GM19372 (cell line): ENCODE measurements around the gene GPX2.
A peak's percentile ranks its signal among the peaks of the same experiment; 100 is the strongest.
"Not testable (repeated sequence)": the region's sequence is repeated elsewhere in the genome, so short reads cannot be mapped to it uniquely, and the experiment has no call there.

Source experiments
- ATAC-seq: cut with Tn5 transposase; IDR thresholded peaks from one replicate; pipeline ENCODE4 v1.9.1; 2021; ENCODE audit warnings: mild to moderate bottlenecking, low read depth, moderate library complexity; ENCODE audit not compliant: unreplicated experiment

The GPX2 gene

DNA sequence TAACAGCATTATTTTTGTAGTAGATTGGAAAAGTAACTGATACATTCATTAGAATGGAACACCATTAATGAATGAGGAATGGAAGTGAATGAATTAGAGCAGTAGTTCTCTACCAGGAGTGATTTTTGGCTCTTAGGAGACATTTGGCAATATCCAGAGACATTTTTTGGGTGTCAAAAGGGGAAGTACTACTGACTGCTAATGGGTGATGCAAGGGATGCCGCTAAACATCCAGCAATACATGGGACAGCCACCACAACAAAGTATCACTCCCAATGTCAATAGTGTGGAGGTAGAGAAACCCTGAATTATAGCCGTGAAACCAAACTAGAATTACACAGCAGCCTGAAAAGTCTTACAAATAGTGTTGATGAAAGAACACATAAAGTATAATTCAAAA, 26.7 kb downstream of the GPX2 start:
- ATAC-seq, result no peak

DNA sequence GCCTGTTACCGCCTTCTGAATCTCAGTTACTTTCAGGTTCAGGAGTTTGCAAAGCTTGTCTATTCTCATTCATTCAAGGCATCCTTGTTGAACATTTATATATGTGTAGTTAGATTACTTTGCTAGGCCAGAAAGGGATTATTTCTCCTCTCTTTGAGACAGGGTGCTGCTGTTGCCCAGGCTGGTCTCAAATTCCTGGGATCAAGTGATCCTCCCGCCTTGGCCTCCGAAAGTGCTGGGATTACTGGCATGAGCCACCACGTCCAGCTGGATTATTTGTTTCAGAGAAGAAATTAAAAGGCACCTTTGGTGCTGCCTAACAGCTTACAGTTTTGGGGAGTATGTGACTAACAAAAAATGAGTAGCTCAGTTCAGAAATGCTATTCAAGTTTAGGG, 27.5 kb downstream of the GPX2 start:
- ATAC-seq, result no peak

DNA sequence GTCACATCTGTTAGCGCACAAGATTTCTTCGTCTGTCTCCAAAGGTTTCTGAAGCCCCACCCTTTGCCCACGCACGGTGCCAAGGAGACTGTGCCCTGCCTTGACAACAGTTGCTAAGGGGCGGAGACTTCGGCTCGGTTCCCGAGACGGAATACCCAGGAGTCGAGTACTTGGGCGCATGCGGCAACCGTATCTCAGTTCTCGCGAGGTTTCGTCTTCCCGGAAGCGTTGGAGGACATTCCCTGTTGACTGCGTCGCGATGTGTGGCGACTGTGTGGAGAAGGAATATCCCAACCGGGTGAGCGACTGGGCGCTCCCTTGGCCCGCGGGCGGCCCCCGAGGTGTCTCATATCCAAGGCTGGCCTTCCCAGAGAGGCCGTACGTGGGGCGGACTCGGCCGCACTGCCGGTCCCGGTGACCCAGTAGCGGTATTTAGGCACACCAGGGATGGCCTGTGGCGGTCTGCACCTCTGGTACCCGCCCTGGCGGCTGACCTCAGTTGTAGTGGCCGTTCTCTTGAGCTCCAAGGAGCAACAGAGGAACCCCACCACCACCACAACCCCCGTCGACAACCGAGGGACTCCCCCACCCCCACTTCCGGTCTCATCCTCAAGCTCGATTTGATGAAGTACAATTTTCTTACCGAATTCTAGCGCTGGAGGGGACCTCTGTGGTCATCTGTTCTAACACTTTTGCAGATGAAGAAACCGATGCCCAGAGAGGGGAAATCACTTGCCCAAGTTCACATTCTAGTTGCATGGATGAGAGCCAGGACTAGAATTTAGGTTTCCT, 28.1 kb downstream of the GPX2 start, which contains the start of gene CHURC1:
Gene CHURC1 (plus strand): TSS at position 219 of the 792 bp plus-strand sequence. CDS start 41 bp downstream, at position 260.
- peak; percentile 95 for ATAC-seq

DNA sequence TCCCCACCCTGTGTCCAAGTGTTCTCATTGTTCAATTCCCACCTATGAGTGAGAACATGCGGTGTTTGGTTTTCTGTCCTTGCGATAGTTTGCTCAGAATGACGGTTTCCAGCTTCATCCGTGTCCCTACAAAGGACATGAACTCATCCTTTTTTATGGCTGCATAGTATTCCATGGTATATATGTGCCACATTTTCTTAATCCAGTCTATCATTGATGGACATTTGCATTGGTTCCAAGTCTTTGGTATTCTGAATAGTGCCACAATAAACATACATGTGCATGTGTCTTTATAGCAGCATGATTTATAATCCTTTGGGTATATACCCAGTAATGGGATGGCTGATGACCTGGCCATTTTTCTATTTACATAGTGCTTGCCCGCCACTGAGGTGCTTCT, 29.1 kb downstream of the GPX2 start:
- not testable (repeated sequence) for ATAC-seq

DNA sequence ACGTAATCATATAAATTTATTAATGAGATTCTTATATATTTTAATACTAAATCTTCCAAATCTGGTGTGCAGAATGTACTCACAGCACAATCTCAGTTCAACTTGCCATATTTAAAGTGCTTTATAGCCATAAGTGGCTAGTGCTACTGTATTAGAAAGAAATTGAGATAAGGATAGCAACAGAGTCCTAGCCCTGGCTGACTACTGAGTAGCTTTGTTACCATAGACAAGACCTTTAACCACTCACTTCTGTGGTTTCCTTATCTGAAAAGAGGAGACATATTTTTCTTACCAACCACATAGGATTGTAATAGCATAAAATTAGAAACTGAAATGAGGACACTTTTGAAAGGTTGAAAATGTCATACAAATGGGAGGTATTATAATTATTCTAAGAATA, 30.3 kb downstream of the GPX2 start:
- ATAC-seq, result no peak

DNA sequence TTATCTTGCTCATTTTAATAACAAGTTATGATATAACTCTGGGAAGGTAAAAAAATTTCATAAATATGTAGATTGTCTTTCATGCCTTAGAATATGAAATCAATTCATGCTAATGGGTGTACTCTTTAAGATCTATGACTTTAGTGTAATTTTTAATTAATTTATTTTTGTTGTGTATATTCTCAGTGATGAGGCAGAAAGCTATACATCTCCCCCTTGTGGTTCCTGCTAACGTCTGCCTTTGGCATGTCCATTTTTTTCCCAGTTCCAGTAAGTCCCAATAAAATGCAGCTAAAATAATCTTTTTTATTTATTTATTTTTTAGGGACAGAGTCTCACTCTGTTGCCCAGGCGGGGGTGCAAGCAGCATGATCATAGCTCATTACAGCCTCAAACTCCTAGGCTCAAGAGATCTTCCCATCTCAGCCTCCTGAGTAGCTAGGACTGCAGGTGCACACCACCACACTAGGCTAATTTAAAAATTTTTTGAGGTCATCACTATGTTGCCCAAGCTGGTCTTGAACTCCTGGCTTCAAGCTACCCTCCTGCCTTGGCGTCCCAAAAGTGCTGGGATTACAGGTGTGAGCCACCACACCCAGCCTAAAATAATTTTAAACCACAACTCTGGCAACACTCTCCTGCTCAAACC, 31.6 kb downstream of the GPX2 start:
- no peak for ATAC-seq

DNA sequence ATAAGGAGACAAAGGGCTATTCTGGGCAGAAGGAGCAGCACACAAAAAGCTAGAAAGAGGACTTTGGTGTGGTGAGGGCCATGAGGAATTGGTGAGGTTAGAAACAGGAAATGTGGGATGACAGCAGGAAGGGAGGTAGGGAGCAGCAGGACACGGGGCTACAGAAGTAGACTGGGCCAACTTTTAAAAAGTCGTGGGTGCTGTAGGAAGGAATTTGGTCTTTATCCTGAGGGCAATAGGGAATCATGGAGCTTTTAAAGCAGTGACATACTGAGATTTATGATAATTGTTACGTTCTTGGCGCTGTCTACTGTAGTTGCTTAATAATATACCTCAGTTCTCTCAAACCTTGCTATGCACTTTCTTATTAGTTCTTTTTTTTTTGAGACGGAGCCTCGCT, 36.5 kb downstream of the GPX2 start:
- ATAC-seq, result no peak

DNA sequence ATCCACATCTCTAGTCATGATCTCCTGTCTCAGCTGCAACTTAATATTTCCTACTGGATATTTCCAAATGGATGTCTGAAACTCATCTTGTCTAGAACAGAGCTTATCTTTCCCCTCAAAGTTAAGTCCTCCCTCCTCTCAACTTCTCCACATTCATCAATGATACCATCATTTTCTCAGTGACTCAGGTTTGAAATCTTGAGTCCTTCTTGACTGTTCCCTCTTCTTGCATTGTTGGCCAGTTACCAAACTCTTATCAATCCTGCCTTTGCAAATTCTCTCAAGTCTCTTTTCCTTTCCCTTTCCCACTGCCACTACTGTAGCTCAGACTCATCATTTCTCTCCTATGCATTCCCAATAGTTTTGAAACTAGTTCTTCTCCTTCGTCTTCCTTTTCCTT, 42.6 kb downstream of the GPX2 start:
- no peak for ATAC-seq

DNA sequence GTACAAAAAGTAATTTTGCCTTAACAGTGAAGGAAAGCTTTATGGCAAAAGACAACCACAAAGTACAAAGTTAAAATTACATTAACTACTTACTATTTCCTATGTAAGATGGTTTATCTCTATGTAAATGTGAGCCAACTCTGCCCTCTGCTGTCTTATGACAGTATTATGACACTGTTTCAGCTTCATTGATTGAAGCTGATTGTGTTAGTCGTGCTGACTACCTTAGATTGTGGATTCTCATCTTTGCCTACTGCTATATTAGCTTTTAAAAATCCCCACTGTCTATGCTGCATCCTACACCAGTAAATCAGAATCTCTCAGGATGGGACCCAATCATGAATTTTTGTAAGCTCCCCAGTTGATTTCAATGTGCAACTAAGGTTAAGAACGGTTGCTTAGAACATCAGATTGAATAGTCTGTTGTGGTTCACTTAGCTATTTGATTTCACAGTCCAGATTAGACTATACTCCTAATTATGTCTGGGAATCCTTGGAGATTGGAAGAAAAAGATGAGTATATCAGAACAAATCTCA, 50.6 kb downstream of the GPX2 start:
- ATAC-seq, result no peak

DNA sequence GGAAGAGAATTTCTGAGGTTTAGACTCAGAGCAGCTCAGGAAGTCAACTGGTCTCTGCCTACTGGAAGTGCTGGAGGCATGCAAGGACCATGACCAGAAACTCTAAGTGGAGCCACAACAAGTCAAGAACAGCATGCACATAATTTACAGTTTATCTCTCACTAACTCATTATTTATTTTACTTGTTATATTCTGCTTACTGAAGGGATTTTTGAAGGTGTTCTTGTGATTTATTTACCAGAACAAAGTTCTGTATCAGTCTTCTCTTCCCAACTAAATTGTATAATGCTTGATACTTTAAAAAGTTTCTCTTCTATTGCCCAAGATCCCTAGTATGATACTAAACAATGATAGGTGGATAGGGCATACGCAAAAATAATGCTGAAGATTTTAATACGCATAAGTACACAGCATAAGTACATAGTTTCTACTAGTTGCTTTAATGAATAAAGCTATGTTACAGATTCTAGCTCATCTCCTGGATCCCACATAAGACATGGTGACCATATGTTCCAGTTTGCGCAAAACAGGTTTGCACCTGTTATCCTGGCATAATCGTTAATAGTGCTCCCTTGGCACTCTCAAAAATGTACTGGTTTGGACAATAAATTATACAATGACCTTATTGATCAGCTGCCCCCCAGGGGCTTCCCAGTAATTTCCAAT, 51.2 kb downstream of the GPX2 start:
- no peak for ATAC-seq

DNA sequence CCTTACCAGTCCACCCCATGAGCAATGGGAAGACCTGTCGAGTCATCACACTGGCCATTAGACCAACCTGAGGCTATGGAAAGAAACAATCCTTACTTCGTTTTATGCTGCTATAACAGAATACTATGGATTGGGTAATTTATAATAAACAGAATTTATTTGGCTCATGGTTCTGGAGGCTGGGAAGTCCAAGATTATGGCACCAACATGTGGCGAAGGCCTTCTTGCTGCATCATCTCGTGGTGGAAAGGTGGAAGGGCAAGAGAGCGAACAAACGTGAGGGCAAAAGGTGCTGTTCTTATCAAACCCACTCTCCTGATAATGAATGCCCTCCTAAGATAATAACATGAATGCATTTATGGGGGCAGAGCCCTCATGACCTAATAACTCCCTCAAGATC, 53.2 kb downstream of the GPX2 start:
- ATAC-seq, result no peak
